Keratinocyte (primary cell): ENCODE data around the gene PCDH15. TPM values are rescaled to one million over a fixed set of nuclear protein-coding genes. Genes with fewer than 3 reads are reported as not detected.

Source experiments
- DNase-seq: peaks from one replicate; pipeline ENCODE4 v3.0.0-alpha.2; 2011; ENCODE audit warnings: low read depth, missing footprints, low spot score
- FAIRE-seq: peaks from 2 replicates; lab custom pipeline; 2011; peaks lifted over from hg19 to GRCh38; lab: Jason Lieb, UNC
- H2AFZ ChIP-seq: 2 replicates; pipeline ENCODE4 v1.6.0; 2012; ENCODE audit warnings: low read length, control low read depth, inconsistent platforms; ENCODE audit not compliant: control insufficient read depth
- H3K27ac ChIP-seq: 2 replicates; pipeline ENCODE4 v1.5.1; 2011; ENCODE audit warnings: low read length; ENCODE audit not compliant: control insufficient read depth, insufficient read depth
- H3K27me3 ChIP-seq: 3 replicates; pipeline ENCODE4 v1.6.0; 2011; ENCODE audit warnings: low read length; ENCODE audit not compliant: control insufficient read depth, insufficient read depth; ENCODE audit errors: extremely low read depth
- H3K36me3 ChIP-seq, 2 experiments: 2 replicates in 1 of 2; 3 replicates in 1 of 2; pipeline ENCODE4 v1.5.1; 2011; ENCODE audit warnings: low read length in 2 of 2, mild to moderate bottlenecking in 1 of 2; ENCODE audit not compliant: control insufficient read depth in 2 of 2, insufficient read depth in 2 of 2; ENCODE audit errors: extremely low read depth in 1 of 2
- H3K4me1 ChIP-seq: 3 replicates; pipeline ENCODE4 v1.5.1; 2011; ENCODE audit warnings: low read length; ENCODE audit not compliant: control insufficient read depth, insufficient read depth; ENCODE audit errors: extremely low read depth
- H3K4me2 ChIP-seq: 3 replicates; pipeline ENCODE4 v1.6.0; 2011; ENCODE audit warnings: low read depth, low read length; ENCODE audit not compliant: control insufficient read depth, insufficient read depth; ENCODE audit errors: extremely low read depth
- H3K4me3 ChIP-seq, 3 experiments: fragments of 200-600 bp in 1 of 3; sonication (generic) in 1 of 3; 2 replicates in 2 of 3; 3 replicates in 1 of 3; pipeline ENCODE4 v1.5.1; 2011 to 2016; ENCODE audit warnings: low read length in 3 of 3, mild to moderate bottlenecking in 3 of 3, control low read depth in 2 of 3, inconsistent platforms in 1 of 3, low read depth in 1 of 3, mixed read lengths in 1 of 3, mixed run types in 1 of 3, moderate library complexity in 1 of 3; ENCODE audit not compliant: control insufficient read depth in 2 of 3, insufficient read depth in 2 of 3; ENCODE audit errors: extremely low read depth in 1 of 3
- H3K79me2 ChIP-seq: 2 replicates; pipeline ENCODE4 v1.6.0; 2012; ENCODE audit warnings: low read length; ENCODE audit not compliant: control insufficient read depth, insufficient read depth
- H3K9ac ChIP-seq: 3 replicates; pipeline ENCODE4 v1.6.0; 2011; ENCODE audit warnings: low read length; ENCODE audit not compliant: control insufficient read depth, insufficient read depth; ENCODE audit errors: extremely low read depth
- H3K9me1 ChIP-seq: 3 replicates; pipeline ENCODE4 v1.6.0; 2011; ENCODE audit warnings: low read length; ENCODE audit not compliant: control insufficient read depth, insufficient read depth; ENCODE audit errors: extremely low read depth
- H3K9me3 ChIP-seq: 2 replicates; pipeline ENCODE4 v1.5.1; 2012; ENCODE audit warnings: low read depth, low read length; ENCODE audit not compliant: control insufficient read depth
- H4K20me1 ChIP-seq: 3 replicates; pipeline ENCODE4 v1.6.0; 2011; ENCODE audit warnings: low read length; ENCODE audit not compliant: control insufficient read depth, insufficient read depth; ENCODE audit errors: extremely low read depth
- EZH2 ChIP-seq: IDR thresholded peaks from one replicate; pipeline ENCODE4 v1.6.1; 2012; ENCODE audit warnings: inconsistent platforms, mild to moderate bottlenecking, low read length, moderate library complexity
- dilution Hi-C: fragments of 300-500 bp; cut with MboI; formaldehyde crosslinking; loops from one replicate; pipeline ENCODE4 v1.7.0; 2020; ENCODE audit warnings: low sequenced_read_pairs; ENCODE audit not compliant: extremely low pct_ligation_motif_present
- polyA plus RNA-seq, 5 experiments: library from polyadenylated mRNA; depleted of rRNA in 3 of 5; stranded (reverse) in 3 of 5; stranded (forward) in 1 of 5; unstranded in 1 of 5; fragments of >200 nt; gene quantifications; 1 replicate in 1 of 5; 2 replicates in 3 of 5; 3 replicates in 1 of 5; pipeline versions ENCODE4 v1.2.1 to v1.2.3, GENCODE V29; 2011 to 2012; ENCODE audit warnings: missing spikeins in 2 of 5, low read depth in 1 of 5, low replicate concordance in 1 of 5
- TF ChIP-seq, protein P1 (sequence below), 3 experiments: IDR thresholded peaks in 1 of 3; conservative IDR thresholded peaks in 1 of 3; optimal IDR thresholded peaks in 1 of 3; 2 replicates in 2 of 3; 3 replicates in 1 of 3; pipeline versions ENCODE3 to v1.5.1; 2011; ENCODE audit warnings: low read length in 3 of 3, mild to moderate bottlenecking in 3 of 3, moderate library complexity in 2 of 3, control low read depth in 1 of 3, inconsistent platforms in 1 of 3; ENCODE audit not compliant: insufficient read depth in 2 of 3; ENCODE audit errors: extremely low read depth in 1 of 3

PCDH15 gene
- polyA plus RNA-seq, 1 donor (not counting 4 experiments of a cell fraction or from before 2014, with no cell fraction given), result not detected

- Histone ChIP-seq H3K9me1 (no peaks in the 10 kb centered on the region), H3K9me3 (peaks cover 3% of the 10 kb centered on the region), H3K4me2 (no peak overlapping the region), H3K79me2 (no peaks in the 10 kb centered on the region), H3K36me3 (no peaks in the 10 kb centered on the region), H2AFZ (no peak overlapping the region), H4K20me1 (no peaks in the 10 kb centered on the region), H3K27me3 (no peaks in the 10 kb centered on the region), H3K27ac (no peak overlapping the region), H3K9ac (no peak overlapping the region), H3K4me1 (no peaks in the 10 kb centered on the region), H3K4me3 (no peak overlapping the region)
- DNase-seq (no peak), FAIRE-seq (no peak)
- TF ChIP-seq, protein P1, sequence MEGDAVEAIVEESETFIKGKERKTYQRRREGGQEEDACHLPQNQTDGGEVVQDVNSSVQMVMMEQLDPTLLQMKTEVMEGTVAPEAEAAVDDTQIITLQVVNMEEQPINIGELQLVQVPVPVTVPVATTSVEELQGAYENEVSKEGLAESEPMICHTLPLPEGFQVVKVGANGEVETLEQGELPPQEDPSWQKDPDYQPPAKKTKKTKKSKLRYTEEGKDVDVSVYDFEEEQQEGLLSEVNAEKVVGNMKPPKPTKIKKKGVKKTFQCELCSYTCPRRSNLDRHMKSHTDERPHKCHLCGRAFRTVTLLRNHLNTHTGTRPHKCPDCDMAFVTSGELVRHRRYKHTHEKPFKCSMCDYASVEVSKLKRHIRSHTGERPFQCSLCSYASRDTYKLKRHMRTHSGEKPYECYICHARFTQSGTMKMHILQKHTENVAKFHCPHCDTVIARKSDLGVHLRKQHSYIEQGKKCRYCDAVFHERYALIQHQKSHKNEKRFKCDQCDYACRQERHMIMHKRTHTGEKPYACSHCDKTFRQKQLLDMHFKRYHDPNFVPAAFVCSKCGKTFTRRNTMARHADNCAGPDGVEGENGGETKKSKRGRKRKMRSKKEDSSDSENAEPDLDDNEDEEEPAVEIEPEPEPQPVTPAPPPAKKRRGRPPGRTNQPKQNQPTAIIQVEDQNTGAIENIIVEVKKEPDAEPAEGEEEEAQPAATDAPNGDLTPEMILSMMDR (optimal IDR thresholded peaks at IDR 0.05 in 1 of 3, IDR thresholded peaks at IDR 0.05 in 1 of 3, conservative IDR thresholded peaks at IDR 0.05 in 1 of 3; ENCODE audit: extremely low read depth in 1 of 3, insufficient read depth in 2 of 3, low read length in 3 of 3), result no peak
- TF ChIP-seq EZH2, result no peak
- dilution Hi-C loops, result no loop called here
Observed at GRCh38 chr10:54063514-54063913, 737.5 kb downstream of the PCDH15 start.

GRCh38 chr10:54060572-54060971 is 740.5 kb downstream of the PCDH15 start:
- Histone ChIP-seq H3K27me3 (no peaks in the 10 kb centered on the region), H3K9me1 (no peaks in the 10 kb centered on the region), H3K9me3 (peaks cover 3% of the 10 kb centered on the region), H3K4me3 (no peak overlapping the region), H3K79me2 (no peaks in the 10 kb centered on the region), H4K20me1 (no peaks in the 10 kb centered on the region), H3K4me2 (no peak overlapping the region), H3K36me3 (no peaks in the 10 kb centered on the region), H2AFZ (no peak overlapping the region), H3K4me1 (no peaks in the 10 kb centered on the region), H3K9ac (no peak overlapping the region), H3K27ac (no peak overlapping the region)
- dilution Hi-C loops, result no loop called here
- DNase-seq (no peak), FAIRE-seq (no peak)
- TF ChIP-seq EZH2, result no peak
- TF ChIP-seq, protein P1 (optimal IDR thresholded peaks at IDR 0.05 in 1 of 3, IDR thresholded peaks at IDR 0.05 in 1 of 3, conservative IDR thresholded peaks at IDR 0.05 in 1 of 3; ENCODE audit: extremely low read depth in 1 of 3, insufficient read depth in 2 of 3, low read length in 3 of 3), result no peak
